Measurements from ENCODE around the gene BSG. TPM values are rescaled to one million over a fixed set of nuclear protein-coding genes. Genes with fewer than 3 reads are reported as not detected.
A peak's percentile ranks its signal among the peaks of the same experiment; 100 is the strongest.

The BSG gene
- total and polyA plus RNA-seq, 10 donors: 95.3 to 307 (median 213) TPM

- H3K4me1 ChIP-seq: peaks cover 14 to 43% (median 36%) of the 10 kb centered on the region in 6 donors
These were observed 16.6 kb downstream of the BSG start for GRCh38 chr19:588741-589692.

GRCh38 chr19:589693-590395 lies 17.4 kb downstream of the BSG start, which contains the start of gene HCN2:
Gene HCN2 (plus strand): TSS chr19:589881. CDS start chr19:589946, 65 bp downstream.
- DNase-seq: no peak
- Histone ChIP-seq H3K27ac (no peak within 1 kb of the TSS), H3K27me3 (replicated peaks in 1 of 7) (peaks cover 8 to 95% (median 56%) of the 10 kb centered on the region in 7 donors), H3K9me3 (no peaks in the 10 kb centered on the region), H3K4me1 (peaks cover 10 to 36% (median 29%) of the 10 kb centered on the region in 6 donors), H3K36me3 (no peaks in the 10 kb centered on the region), H3K4me3 (peak within 1 kb of the TSS in 3 of 8 donors; percentile 18 to 62 (median 26))
- 0 to 3% (median 1%) methylated on average over 3 to 110 of the region's 132 CpGs for WGBS, 5 donors
- no peak for TF ChIP-seq CTCF (IDR thresholded peaks at IDR 0.05 in 8 of 11, conservative IDR thresholded peaks at IDR 0.05 in 3 of 11)
- no peak for TF ChIP-seq POLR2A (IDR thresholded peaks at IDR 0.05)
- no peak for TF ChIP-seq POLR2AphosphoS5 (IDR thresholded peaks at IDR 0.05)
- intact Hi-C loops (cut with DNase I; ENCODE audit: low total_unique reads): loop anchor here (10.0 kb wide), 1 partner anchor 145 kb away; no protein-coding TSS in a partner anchor

More at GRCh38 chr19:588741-589692, 16.6 kb downstream of the BSG start:
- DNase-seq: no peak
- Histone ChIP-seq H3K4me3 (peak overlapping the region in 2 of 8 donors; percentile 16 to 54), H3K27me3 (replicated peaks in 1 of 7) (peaks cover 8 to 95% (median 58%) of the 10 kb centered on the region in 7 donors), H3K36me3 (no peaks in the 10 kb centered on the region), H3K9me3 (no peaks in the 10 kb centered on the region), H3K27ac (no peak overlapping the region)
- intact Hi-C loops (cut with DNase I; ENCODE audit: low total_unique reads): loop anchor here (10.0 kb wide), 1 partner anchor 146 kb away; no protein-coding TSS in a partner anchor
- 18 to 43% (median 21%) methylated on average over 7 to 54 of the region's 54 CpGs for WGBS, 5 donors
- no peak for TF ChIP-seq POLR2A (IDR thresholded peaks at IDR 0.05)
- TF ChIP-seq POLR2AphosphoS5 (IDR thresholded peaks at IDR 0.05): no peak
- no peak for TF ChIP-seq CTCF (IDR thresholded peaks at IDR 0.05 in 8 of 11, conservative IDR thresholded peaks at IDR 0.05 in 3 of 11)

- no peaks in the 10 kb centered on the region for H3K36me3 ChIP-seq
- DNase-seq: no peak
- peaks cover 10 to 36% (median 29%) of the 10 kb centered on the region in 6 donors for H3K4me1 ChIP-seq
- TF ChIP-seq CTCF (IDR thresholded peaks at IDR 0.05 in 8 of 11, conservative IDR thresholded peaks at IDR 0.05 in 3 of 11) (no peak), POLR2A (IDR thresholded peaks at IDR 0.05) (no peak), POLR2AphosphoS5 (IDR thresholded peaks at IDR 0.05) (no peak)
- 0 to 2% (median 1%) methylated on average over 10 to 50 of the region's 50 CpGs; no CpG with 5 or more reads in 1 of the 5 donors for WGBS, 5 donors
- H3K27me3 ChIP-seq (replicated peaks in 1 of 7): peaks cover 8 to 89% (median 52%) of the 10 kb centered on the region in 7 donors
- H3K27ac ChIP-seq: no peak overlapping the region
- intact Hi-C loops (cut with DNase I; ENCODE audit: low total_unique reads): no loop called here
- H3K4me3 ChIP-seq: peak overlapping the region in 3 of 8 donors; percentile 18 to 62 (median 26)
- no peaks in the 10 kb centered on the region for H3K9me3 ChIP-seq
These were observed 18.0 kb downstream of the BSG start for GRCh38 chr19:590396-590745.
